ENCODE measurements around the gene CYLD. TPM values are rescaled to one million over a fixed set of nuclear protein-coding genes. Genes with fewer than 3 reads are reported as not detected.

The CYLD gene
- total and polyA plus RNA-seq, 4 experiments from 2014 or later: 206 to 299 (median 274) TPM

DNA sequence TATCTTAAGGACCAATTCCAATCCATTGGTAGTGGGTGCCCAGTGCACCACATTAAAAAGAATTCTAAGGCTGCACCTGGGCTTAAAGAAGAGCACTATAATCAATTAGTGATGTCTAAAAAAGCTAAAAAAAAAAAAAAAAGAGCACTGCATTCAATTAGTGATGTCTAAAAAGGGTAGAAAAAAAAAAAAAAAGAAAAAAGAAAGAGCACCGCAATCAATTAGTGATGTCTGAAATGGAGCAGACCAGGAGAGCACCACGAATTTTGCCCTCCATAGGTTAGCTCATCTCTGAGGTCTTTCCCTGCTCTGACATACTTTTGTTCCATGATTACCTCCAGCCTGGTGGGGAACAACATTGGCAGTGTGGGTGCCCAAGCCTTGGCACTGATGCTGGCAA lies 18.9 kb upstream of the CYLD start:
- H3K36me3 ChIP-seq (ENCODE audit: insufficient read depth, low read length): peaks cover 18% of the 10 kb centered on the region
- peaks cover 40 to 50% of the 10 kb centered on the region in 2 donors for H3K36me3 Mint-ChIP-seq

DNA sequence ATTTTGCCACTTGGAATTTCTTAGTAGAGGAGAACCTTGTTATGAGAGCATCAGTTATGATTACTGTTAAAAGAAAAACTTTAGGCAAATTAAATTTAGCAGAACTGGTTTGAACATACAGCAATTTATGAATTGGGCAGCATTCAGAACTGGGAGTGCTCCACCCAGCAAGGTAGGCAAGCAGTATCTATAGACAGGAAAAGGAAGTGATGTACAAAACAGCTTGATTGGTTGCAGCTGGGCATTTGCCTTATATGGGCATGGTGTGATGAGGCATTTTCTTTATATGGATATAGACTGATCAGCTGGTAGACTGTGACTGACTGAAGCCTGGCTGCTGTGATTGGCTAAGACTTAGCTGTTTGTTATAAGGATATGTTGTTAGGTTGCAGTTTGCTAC lies 17.6 kb upstream of the CYLD start:
- H3K4me1 Mint-ChIP-seq: peaks cover 12 to 26% (median 17%) of the 10 kb centered on the region in 4 donors
- POLR2A ChIA-PET (ENCODE audit: partially characterized antibody): interaction anchor here (0.7 to 1.3 kb wide), 3 partner anchors 15 to 22 kb away, joined by 3 to 5 read pairs (median 3); no protein-coding TSS in a partner anchor
- CTCF ChIA-PET (ENCODE audit: partially characterized antibody): interaction anchor here (1.0 to 7.0 kb wide), 2 partner anchors 53 to 82 kb away, joined by 4 to 55 read pairs; no protein-coding TSS in a partner anchor
- H3K27me3 Mint-ChIP-seq: no peaks in the 10 kb centered on the region
- Histone ChIP-seq H3K4me3 (ENCODE audit: low read length in 2 of 2) (no peak overlapping the region), H3K9me3 (ENCODE audit: control insufficient read depth in 1 of 2, low read length in 2 of 2) (peaks cover 0 to 7% of the 10 kb centered on the region in 2 donors), H3K27ac (ENCODE audit: low read depth, low read length) (no peak overlapping the region), H3K4me1 (ENCODE audit: insufficient read depth, low read length) (peaks cover 12% of the 10 kb centered on the region), H3K27me3 (ENCODE audit: insufficient read depth, low read length) (no peaks in the 10 kb centered on the region), H3K36me3 (ENCODE audit: insufficient read depth, low read length) (peaks cover 18% of the 10 kb centered on the region)
- intact Hi-C loops (cut with micrococcal nuclease): no loop called here
- DNase-seq: no peak
- H3K4me3 Mint-ChIP-seq: no peak overlapping the region
- H3K9me3 Mint-ChIP-seq: peaks cover 2 to 13% (median 9%) of the 10 kb centered on the region in 8 donors
- peaks cover 47 to 49% of the 10 kb centered on the region in 2 donors for H3K36me3 Mint-ChIP-seq
- H3K27ac Mint-ChIP-seq: peak overlapping the region in 5 of 7 donors; percentile 23 to 75 (median 48)

More for the DNA sequence above, 18.9 kb upstream of the CYLD start:
- Histone ChIP-seq H3K27ac (ENCODE audit: low read depth, low read length) (no peak overlapping the region), H3K27me3 (ENCODE audit: insufficient read depth, low read length) (no peaks in the 10 kb centered on the region), H3K9me3 (ENCODE audit: control insufficient read depth in 1 of 2, low read length in 2 of 2) (peaks cover 0 to 7% of the 10 kb centered on the region in 2 donors), H3K4me1 (ENCODE audit: insufficient read depth, low read length) (peaks cover 12% of the 10 kb centered on the region), H3K4me3 (ENCODE audit: low read length in 2 of 2) (no peak overlapping the region)
- H3K9me3 Mint-ChIP-seq: peaks cover 2 to 13% (median 9%) of the 10 kb centered on the region in 8 donors
- peak overlapping the region in 1 of 7 donors; percentile 4 for H3K27ac Mint-ChIP-seq
- CTCF ChIA-PET (ENCODE audit: partially characterized antibody): interaction anchor here (1.1 to 7.0 kb wide), 5 partner anchors 19 to 83 kb away, joined by 3 to 55 read pairs (median 7); partner anchors contain the start of gene CYLD
- peaks cover 10 to 32% (median 23%) of the 10 kb centered on the region in 4 donors for H3K4me1 Mint-ChIP-seq
- no peaks in the 10 kb centered on the region for H3K27me3 Mint-ChIP-seq
- no peak overlapping the region for H3K4me3 Mint-ChIP-seq
- intact Hi-C loops (cut with micrococcal nuclease): no loop called here
- no peak for DNase-seq
- POLR2A ChIA-PET (ENCODE audit: partially characterized antibody): interaction anchor here (1.0 to 1.2 kb wide), 3 partner anchors 9 to 42 kb away, joined by 3 to 4 read pairs (median 3); partner anchors contain the start of gene SNX20

DNA sequence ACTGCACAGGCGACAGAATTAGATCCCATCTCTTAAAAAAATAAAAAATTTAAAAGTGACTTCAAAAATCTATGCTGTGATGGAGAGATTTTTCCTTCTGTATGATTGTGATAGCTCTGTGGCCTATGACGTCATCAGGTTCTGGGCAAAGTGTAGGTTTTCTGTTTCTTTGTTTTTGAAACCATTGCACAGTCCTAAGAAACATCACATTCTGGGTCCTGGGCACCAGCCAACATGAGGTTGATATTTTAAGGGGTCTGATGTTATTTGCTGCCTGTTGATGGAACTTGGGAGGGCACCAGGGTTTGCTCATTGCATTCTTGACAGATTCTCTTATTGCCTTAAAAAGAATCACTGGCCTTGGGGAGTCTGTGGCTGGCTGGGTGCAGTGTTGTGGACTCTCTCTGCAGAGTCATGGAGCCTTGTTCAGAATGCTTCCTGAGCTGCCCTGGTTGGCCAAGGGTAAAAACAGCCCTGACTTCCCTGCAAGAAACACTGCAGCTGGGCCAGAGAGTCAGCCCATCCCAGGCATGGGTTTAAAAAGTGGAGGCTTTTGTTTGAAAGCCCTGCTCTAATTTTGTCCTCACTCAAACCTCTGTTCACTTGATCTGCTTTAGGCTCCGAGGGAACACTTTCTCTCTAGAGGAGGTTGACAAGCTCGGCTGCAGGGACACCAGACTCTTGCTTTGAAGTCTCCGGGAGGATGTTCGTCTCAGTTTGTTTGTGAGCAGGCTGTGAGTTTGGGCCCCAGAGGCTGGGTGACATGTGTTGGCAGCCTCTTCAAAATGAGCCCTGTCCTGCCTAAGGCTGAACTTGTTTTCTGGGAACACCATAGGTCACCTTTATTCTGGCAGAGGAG lies 10.5 kb upstream of the CYLD start:
- intact Hi-C loops (cut with micrococcal nuclease): no loop called here
- peak in 1 of 5 donors; percentile 19 for DNase-seq
- Mint-ChIP-seq H3K4me1 (peaks cover 10 to 22% (median 18%) of the 10 kb centered on the region in 4 donors), H3K27me3 (no peaks in the 10 kb centered on the region), H3K9me3 (no peaks in the 10 kb centered on the region), H3K36me3 (peaks cover 15 to 40% of the 10 kb centered on the region in 2 donors), H3K4me3 (peak overlapping the region in 5 of 8 donors; percentile 20 to 72 (median 51)), H3K27ac (peak overlapping the region; percentile 67 to 87 (median 83))
- no peak overlapping the region for H3K4me3 ChIP-seq (ENCODE audit: low read length in 2 of 2)
- CTCF ChIA-PET (ENCODE audit: partially characterized antibody): interaction anchor here (0.9 to 1.6 kb wide), 10 partner anchors 10 to 75 kb away, joined by 3 to 5 read pairs (median 4); no protein-coding TSS in a partner anchor
- peak overlapping the region; percentile 19 for H3K27ac ChIP-seq (ENCODE audit: low read depth, low read length)
- H3K9me3 ChIP-seq (ENCODE audit: control insufficient read depth in 1 of 2, low read length in 2 of 2): no peaks in the 10 kb centered on the region
- peaks cover 7% of the 10 kb centered on the region for H3K36me3 ChIP-seq (ENCODE audit: insufficient read depth, low read length)
- peaks cover 13% of the 10 kb centered on the region for H3K4me1 ChIP-seq (ENCODE audit: insufficient read depth, low read length)
- no peaks in the 10 kb centered on the region for H3K27me3 ChIP-seq (ENCODE audit: insufficient read depth, low read length)
- POLR2A ChIA-PET (ENCODE audit: partially characterized antibody): interaction anchor here (0.9 to 3.4 kb wide), 11 partner anchors 8 to 64 kb away, joined by 3 to 23 read pairs (median 3); partner anchors contain the start of genes CYLD and SNX20

DNA sequence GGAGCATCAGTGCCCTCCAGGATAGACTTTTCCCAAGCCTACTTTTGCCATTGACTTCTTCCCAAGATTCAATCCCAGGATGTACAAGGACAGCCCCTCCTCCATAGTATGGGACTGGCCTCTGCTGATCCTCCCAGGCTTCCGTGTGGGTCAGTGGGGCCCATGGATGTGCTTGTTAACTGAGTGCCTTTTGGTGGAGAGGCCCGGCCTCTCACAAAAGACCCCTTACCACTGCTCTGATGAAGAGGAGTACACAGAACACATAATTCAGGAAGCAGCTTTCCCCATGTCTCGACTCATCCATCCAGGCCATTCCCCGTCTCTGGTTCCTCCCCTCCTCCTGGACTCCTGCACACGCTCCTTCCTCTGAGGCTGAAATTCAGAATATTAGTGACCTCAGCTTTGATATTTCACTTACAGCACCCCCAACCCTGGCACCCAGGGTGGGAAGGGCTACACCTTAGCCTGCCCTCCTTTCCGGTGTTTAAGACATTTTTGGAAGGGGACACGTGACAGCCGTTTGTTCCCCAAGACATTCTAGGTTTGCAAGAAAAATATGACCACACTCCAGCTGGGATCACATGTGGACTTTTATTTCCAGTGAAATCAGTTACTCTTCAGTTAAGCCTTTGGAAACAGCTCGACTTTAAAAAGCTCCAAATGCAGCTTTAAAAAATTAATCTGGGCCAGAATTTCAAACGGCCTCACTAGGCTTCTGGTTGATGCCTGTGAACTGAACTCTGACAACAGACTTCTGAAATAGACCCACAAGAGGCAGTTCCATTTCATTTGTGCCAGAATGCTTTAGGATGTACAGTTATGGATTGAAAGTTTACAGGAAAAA lies 9.7 kb upstream of the CYLD start:
- H3K27me3 Mint-ChIP-seq: no peaks in the 10 kb centered on the region
- no peak for DNase-seq
- H3K4me3 ChIP-seq (ENCODE audit: low read length in 2 of 2): no peak overlapping the region
- CTCF ChIA-PET (ENCODE audit: partially characterized antibody): interaction anchor here (0.9 to 1.6 kb wide), 7 partner anchors 11 to 67 kb away, joined by 3 to 4 read pairs (median 4); no protein-coding TSS in a partner anchor
- no peaks in the 10 kb centered on the region for H3K27me3 ChIP-seq (ENCODE audit: insufficient read depth, low read length)
- intact Hi-C loops (cut with micrococcal nuclease): no loop called here
- POLR2A ChIA-PET (ENCODE audit: partially characterized antibody): interaction anchor here (1.0 to 3.4 kb wide), 9 partner anchors 9 to 65 kb away, joined by 3 to 23 read pairs (median 3); partner anchors contain the start of genes CYLD and SNX20
- peaks cover 13% of the 10 kb centered on the region for H3K4me1 ChIP-seq (ENCODE audit: insufficient read depth, low read length)
- H3K36me3 ChIP-seq (ENCODE audit: insufficient read depth, low read length): peaks cover 7% of the 10 kb centered on the region
- no peaks in the 10 kb centered on the region for H3K9me3 ChIP-seq (ENCODE audit: control insufficient read depth in 1 of 2, low read length in 2 of 2)
- no peaks in the 10 kb centered on the region for H3K9me3 Mint-ChIP-seq
- peak overlapping the region; percentile 19 for H3K27ac ChIP-seq (ENCODE audit: low read depth, low read length)
- peaks cover 15 to 40% of the 10 kb centered on the region in 2 donors for H3K36me3 Mint-ChIP-seq
- H3K4me3 Mint-ChIP-seq: peak overlapping the region in 2 of 8 donors; percentile 20 to 72
- H3K27ac Mint-ChIP-seq: peak overlapping the region; percentile 62 to 87 (median 73)
- peaks cover 10 to 22% (median 18%) of the 10 kb centered on the region in 4 donors for H3K4me1 Mint-ChIP-seq

DNA sequence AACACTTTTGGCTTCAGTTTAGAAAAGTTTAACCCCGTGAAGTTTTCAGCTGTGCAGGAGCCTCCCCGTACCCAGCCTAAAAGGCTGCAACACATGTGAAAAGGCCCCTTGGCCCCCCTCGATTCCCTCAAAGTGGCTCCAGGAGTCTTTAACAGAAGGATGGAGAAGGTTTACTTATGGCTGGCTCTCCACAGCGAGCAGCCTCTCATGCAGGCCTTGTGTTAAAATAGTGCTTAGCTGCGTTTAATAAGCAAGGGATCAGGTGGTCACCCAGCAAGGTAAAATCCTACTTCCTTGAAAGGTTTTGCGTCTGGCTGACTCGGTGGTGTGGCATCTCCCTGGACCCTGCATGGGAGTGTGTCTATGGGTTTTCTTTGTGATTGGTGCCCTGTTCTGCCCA lies 8.4 kb upstream of the CYLD start:
- peaks cover 7% of the 10 kb centered on the region for H3K36me3 ChIP-seq (ENCODE audit: insufficient read depth, low read length)
- CTCF ChIA-PET (ENCODE audit: partially characterized antibody): no interaction called here

DNA sequence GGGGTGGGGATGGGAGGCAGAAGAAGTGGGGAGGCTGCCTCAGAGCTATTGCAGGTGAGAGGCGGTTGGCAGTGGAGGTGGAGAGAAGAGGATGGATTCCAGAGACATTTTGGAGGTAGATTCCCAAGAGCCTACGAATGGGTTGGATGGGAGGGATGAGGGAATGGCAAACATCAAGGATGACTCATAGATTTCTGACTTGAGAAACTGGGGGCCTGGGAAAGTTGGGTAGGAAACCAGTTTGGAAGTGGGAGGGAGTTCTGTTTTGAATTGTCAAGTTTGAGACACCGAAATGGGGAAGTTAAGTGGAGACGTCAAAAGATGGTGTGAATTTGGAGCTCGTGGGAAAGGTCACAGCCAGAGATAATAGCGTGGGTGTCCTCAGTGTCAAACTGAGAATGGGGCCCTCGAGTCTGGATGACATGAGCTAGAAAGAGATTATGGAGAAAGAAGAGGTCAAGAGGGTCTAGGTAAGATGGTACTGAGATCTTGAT lies 6.2 kb upstream of the CYLD start:
- Histone ChIP-seq H3K27me3 (ENCODE audit: insufficient read depth, low read length) (no peaks in the 10 kb centered on the region), H3K4me1 (ENCODE audit: insufficient read depth, low read length) (peaks cover 17% of the 10 kb centered on the region), H3K4me3 (ENCODE audit: low read length in 2 of 2) (no peak overlapping the region), H3K9me3 (ENCODE audit: control insufficient read depth in 1 of 2, low read length in 2 of 2) (no peaks in the 10 kb centered on the region), H3K36me3 (ENCODE audit: insufficient read depth, low read length) (peaks cover 2% of the 10 kb centered on the region), H3K27ac (ENCODE audit: low read depth, low read length) (no peak overlapping the region)
- Mint-ChIP-seq H3K27ac (peak overlapping the region in 2 of 7 donors; percentile 43 to 64), H3K4me3 (no peak overlapping the region), H3K4me1 (peaks cover 12 to 33% (median 27%) of the 10 kb centered on the region in 4 donors), H3K36me3 (peaks cover 15 to 20% of the 10 kb centered on the region in 2 donors), H3K9me3 (no peaks in the 10 kb centered on the region), H3K27me3 (no peaks in the 10 kb centered on the region)
- POLR2A ChIA-PET (ENCODE audit: partially characterized antibody): interaction anchor here (0.9 to 1.0 kb wide), 3 partner anchors 16 to 54 kb away, joined by 3 read pairs; partner anchors contain the start of gene SNX20
- CTCF ChIA-PET (ENCODE audit: partially characterized antibody): interaction anchor here (1.2 to 1.8 kb wide), 7 partner anchors 9 to 71 kb away, joined by 3 to 9 read pairs (median 4); partner anchors contain the start of gene SNX20
- no peak for DNase-seq
- intact Hi-C loops (cut with micrococcal nuclease): no loop called here

More for the DNA sequence above, 8.4 kb upstream of the CYLD start:
- Histone ChIP-seq H3K4me1 (ENCODE audit: insufficient read depth, low read length) (peaks cover 13% of the 10 kb centered on the region), H3K27me3 (ENCODE audit: insufficient read depth, low read length) (no peaks in the 10 kb centered on the region), H3K9me3 (ENCODE audit: control insufficient read depth in 1 of 2, low read length in 2 of 2) (no peaks in the 10 kb centered on the region), H3K27ac (ENCODE audit: low read depth, low read length) (no peak overlapping the region), H3K4me3 (ENCODE audit: low read length in 2 of 2) (no peak overlapping the region)
- H3K27me3 Mint-ChIP-seq: no peaks in the 10 kb centered on the region
- no peaks in the 10 kb centered on the region for H3K9me3 Mint-ChIP-seq
- H3K4me3 Mint-ChIP-seq: no peak overlapping the region
- intact Hi-C loops (cut with micrococcal nuclease): no loop called here
- POLR2A ChIA-PET (ENCODE audit: partially characterized antibody): no interaction called here
- H3K4me1 Mint-ChIP-seq: peaks cover 10 to 22% (median 18%) of the 10 kb centered on the region in 4 donors
- peaks cover 18 to 36% of the 10 kb centered on the region in 2 donors for H3K36me3 Mint-ChIP-seq
- H3K27ac Mint-ChIP-seq: no peak overlapping the region
- DNase-seq: no peak
